ENCODE measurements around the gene RNF207. TPM values are rescaled to one million over a fixed set of nuclear protein-coding genes. Genes with fewer than 3 reads are reported as not detected.

The RNF207 gene
- total and polyA plus RNA-seq, 2 donors (not counting 3 experiments of a cell fraction or from before 2014, with no cell fraction given): 3.2 to 8.2 TPM

DNA sequence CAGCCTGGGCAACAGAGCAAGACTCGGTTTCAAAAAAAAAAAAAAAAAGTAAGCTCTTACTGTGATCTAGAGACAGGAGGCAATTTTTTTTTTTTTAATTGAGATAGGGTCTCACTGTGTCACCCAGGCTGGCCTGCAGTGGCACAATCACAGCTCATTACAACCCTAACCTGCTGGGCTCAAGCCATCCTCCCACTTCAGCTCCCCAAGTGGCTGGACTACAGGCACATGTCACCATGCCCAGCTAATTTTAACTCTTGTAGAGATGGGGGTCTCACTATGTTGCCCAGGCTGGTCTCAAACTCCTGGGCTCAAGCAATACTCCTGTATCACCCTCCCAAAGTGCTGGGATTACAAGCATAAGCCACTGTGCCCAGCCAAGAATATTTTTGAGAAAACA lies 14.0 kb upstream of the RNF207 start:
- Histone ChIP-seq H3K36me3 (ENCODE audit: control insufficient read depth in 2 of 2, extremely low read depth in 1 of 2, insufficient read depth in 2 of 2, low read length in 2 of 2) (peaks cover 30 to 41% of the 10 kb centered on the region in 2 experiments), H3K4me3 (replicated peaks in 1 of 3; ENCODE audit: insufficient read depth in 1 of 3, low read depth in 1 of 3, low read length in 3 of 3) (no peak overlapping the region), H3K9me3 (replicated peaks; ENCODE audit: control insufficient read depth, insufficient read depth, low read length) (no peaks in the 10 kb centered on the region), H4K20me1 (replicated peaks; ENCODE audit: control insufficient read depth, extremely low read depth, insufficient read depth, low read length) (peaks cover 5% of the 10 kb centered on the region), H3K27me3 (ENCODE audit: control insufficient read depth in 2 of 2, insufficient read depth in 2 of 2, low read length in 2 of 2) (no peaks in the 10 kb centered on the region), H3K27ac (ENCODE audit: insufficient read depth, low read depth, low read length) (no peak overlapping the region), H3K79me2 (ENCODE audit: control insufficient read depth, insufficient read depth, low read length) (peaks cover 70% of the 10 kb centered on the region), H3K9ac (replicated peaks; ENCODE audit: extremely low read depth, insufficient read depth, low read length) (no peak overlapping the region), H3K9me1 (replicated peaks; ENCODE audit: control insufficient read depth, extremely low read depth, insufficient read depth, low read length) (no peaks in the 10 kb centered on the region), H3K4me1 (ENCODE audit: control insufficient read depth, extremely low read depth, insufficient read depth, low read length) (no peaks in the 10 kb centered on the region), H2AFZ (ENCODE audit: low read depth, low read length) (no peak overlapping the region), H3K4me2 (ENCODE audit: insufficient read depth, low read length) (no peak overlapping the region)
- FAIRE-seq (no peak), DNase-seq (ENCODE audit: low read depth, low spot score) (no peak)
- intact Hi-C loops (cut with micrococcal nuclease) (no loop called here), dilution Hi-C loops (cut with MboI; ENCODE audit: extremely low pct_ligation_motif_present, low sequenced_read_pairs) (no loop called here)
- CTCF ChIA-PET: interaction anchor here (0.6 to 3.4 kb wide), 5 partner anchors 13 to 509 kb away, joined by 3 to 15 read pairs (median 3); partner anchors contain the start of gene DNAJC11
- TF ChIP-seq MYC (IDR thresholded peaks at IDR 0.05; ENCODE audit: low read depth, low read length) (no peak), POLR2AphosphoS5 (IDR thresholded peaks at IDR 0.05; ENCODE audit: insufficient read depth, low read depth, low read length) (no peak), GATA2 (IDR thresholded peaks at IDR 0.05; ENCODE audit: insufficient read depth, insufficient read length, low read depth, low read length) (no peak), EZH2 (IDR thresholded peaks at IDR 0.05; ENCODE audit: borderline replicate concordance, low read depth, low read length, severe bottlenecking) (no peak), POLR2A (IDR thresholded peaks at IDR 0.05; ENCODE audit: low read depth, low read length) (no peak), JUN (IDR thresholded peaks at IDR 0.05; ENCODE audit: borderline replicate concordance, insufficient read depth, insufficient read length, low read depth) (no peak), FOS (IDR thresholded peaks at IDR 0.05; ENCODE audit: borderline replicate concordance, insufficient read depth, low read length) (no peak), MAX (IDR thresholded peaks at IDR 0.05; ENCODE audit: insufficient read depth, insufficient read length) (no peak)
- TF ChIP-seq, protein P1, sequence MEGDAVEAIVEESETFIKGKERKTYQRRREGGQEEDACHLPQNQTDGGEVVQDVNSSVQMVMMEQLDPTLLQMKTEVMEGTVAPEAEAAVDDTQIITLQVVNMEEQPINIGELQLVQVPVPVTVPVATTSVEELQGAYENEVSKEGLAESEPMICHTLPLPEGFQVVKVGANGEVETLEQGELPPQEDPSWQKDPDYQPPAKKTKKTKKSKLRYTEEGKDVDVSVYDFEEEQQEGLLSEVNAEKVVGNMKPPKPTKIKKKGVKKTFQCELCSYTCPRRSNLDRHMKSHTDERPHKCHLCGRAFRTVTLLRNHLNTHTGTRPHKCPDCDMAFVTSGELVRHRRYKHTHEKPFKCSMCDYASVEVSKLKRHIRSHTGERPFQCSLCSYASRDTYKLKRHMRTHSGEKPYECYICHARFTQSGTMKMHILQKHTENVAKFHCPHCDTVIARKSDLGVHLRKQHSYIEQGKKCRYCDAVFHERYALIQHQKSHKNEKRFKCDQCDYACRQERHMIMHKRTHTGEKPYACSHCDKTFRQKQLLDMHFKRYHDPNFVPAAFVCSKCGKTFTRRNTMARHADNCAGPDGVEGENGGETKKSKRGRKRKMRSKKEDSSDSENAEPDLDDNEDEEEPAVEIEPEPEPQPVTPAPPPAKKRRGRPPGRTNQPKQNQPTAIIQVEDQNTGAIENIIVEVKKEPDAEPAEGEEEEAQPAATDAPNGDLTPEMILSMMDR (IDR thresholded peaks at IDR 0.05; ENCODE audit: extremely low read depth in 1 of 2, insufficient read depth in 1 of 2, low read depth in 1 of 2, low read length in 2 of 2): no peak
- no TSS peak for BruUV-seq (replicated peaks)
- POLR2A ChIA-PET: interaction anchor here (0.8 kb wide), 1 partner anchor 209 kb away, joined by 7 read pairs; no protein-coding TSS in a partner anchor

Measured in endothelial cell of umbilical vein (primary cell).